Naive thymus-derived CD8-positive, alpha-beta T cell (primary cell): ENCODE data around the gene TIE1. TPM values are rescaled to one million over a fixed set of nuclear protein-coding genes. Genes with fewer than 3 reads are reported as not detected.

ENCODE experiments used
- ATAC-seq, 2 donors: fragments of 150-1000 bp; cut with Tn5 transposase in 1 of 2; sonication (Bioruptor Pico), chemical (Tn5 transposase) in 1 of 2; 1 replicate in 1 of 2; 2 replicates in 1 of 2; pipeline ENCODE4 v1.10.0; 2021; ENCODE audit warnings: mild to moderate bottlenecking in 2 of 2, moderate library complexity in 2 of 2
- POLR2A ChIA-PET: fragments of 350-600 bp; sonication (Branson Sonifier 250); formaldehyde crosslinking; loops from one replicate; lab custom pipeline; 2021; ENCODE audit warnings: antibody characterized with exemption; lab: Charles Lee
- DNase-seq, 10 donors: peaks; one replicate each; pipeline versions ENCODE4 v3.0.0 to v3.0.0-alpha.2; 2020 to 2022
- H3K27ac Mint-ChIP-seq, 10 donors: one replicate each; pipeline ENCODE4 v1.8.0; 2020 to 2022; ENCODE audit warnings: mild to moderate bottlenecking in 10 of 10, mixed read lengths in 10 of 10, moderate library complexity in 4 of 10, inconsistent platforms in 1 of 10
- H3K27me3 Mint-ChIP-seq, 5 donors: one replicate each; pipeline ENCODE4 v1.8.0; 2021 to 2022; ENCODE audit warnings: mixed read lengths in 5 of 5
- H3K36me3 Mint-ChIP-seq, 3 donors: one replicate each; pipeline ENCODE4 v1.8.0; 2020 to 2022; ENCODE audit warnings: mixed read lengths in 3 of 3, mild to moderate bottlenecking in 2 of 3, inconsistent platforms in 1 of 3
- H3K4me1 Mint-ChIP-seq, 4 donors: one replicate each; pipeline ENCODE4 v1.8.0; 2021 to 2022; ENCODE audit warnings: mixed read lengths in 4 of 4
- H3K4me3 Mint-ChIP-seq, 10 donors: one replicate each; pipeline ENCODE4 v1.8.0; 2020 to 2022; ENCODE audit warnings: mild to moderate bottlenecking in 10 of 10, mixed read lengths in 10 of 10, moderate library complexity in 6 of 10, inconsistent platforms in 1 of 10
- H3K9me3 Mint-ChIP-seq, 9 donors: one replicate each; pipeline ENCODE4 v1.8.0; 2020 to 2022; ENCODE audit warnings: mixed read lengths in 9 of 9, mild to moderate bottlenecking in 3 of 9, inconsistent platforms in 1 of 9, moderate library complexity in 1 of 9
- polyA plus RNA-seq, 3 donors: library from polyadenylated mRNA; unstranded; fragments of 300-500 nt; fragmentation: Illumina TruSeq; gene quantifications; one replicate each; pipeline ENCODE4 v1.2.3, GENCODE V29; 2021
- total RNA-seq, 8 experiments: library from RNA in 2 of 8; stranded (reverse) in 2 of 8; gene quantifications; one replicate each; pipeline ENCODE4 v1.2.3 and lab custom pipeline; 2021 to 2026

TIE1 gene
- total and polyA plus RNA-seq, 5 experiments from 2014 or later, result not detected

GRCh38 chr1:43302721-43303470 lies 2.1 kb downstream of the TIE1 start:
- peaks cover 0 to 7% (median 0%) of the 10 kb centered on the region in 5 donors for H3K27me3 Mint-ChIP-seq
- no peak for ATAC-seq
- DNase-seq, result no peak
- H3K27ac Mint-ChIP-seq, result no peak overlapping the region
- H3K9me3 Mint-ChIP-seq, result no peaks in the 10 kb centered on the region
- peaks cover 0 to 6% (median 3%) of the 10 kb centered on the region in 4 donors for H3K4me1 Mint-ChIP-seq
- POLR2A ChIA-PET, result no interaction called here
- no peak overlapping the region for H3K4me3 Mint-ChIP-seq
- H3K36me3 Mint-ChIP-seq, result no peaks in the 10 kb centered on the region

- POLR2A ChIA-PET, result no interaction called here
- Mint-ChIP-seq H3K36me3 (no peaks in the 10 kb centered on the region), H3K27me3 (peaks cover 0 to 12% (median 0%) of the 10 kb centered on the region in 5 donors), H3K27ac (no peak overlapping the region), H3K9me3 (no peaks in the 10 kb centered on the region), H3K4me3 (no peak overlapping the region), H3K4me1 (peaks cover 0 to 6% (median 4%) of the 10 kb centered on the region in 4 donors)
- DNase-seq (no peak), ATAC-seq (no peak)
These were observed 2.9 kb downstream of the TIE1 start for GRCh38 chr1:43303471-43304313.

- H3K4me1 Mint-ChIP-seq, result peaks cover 0 to 6% (median 4%) of the 10 kb centered on the region in 4 donors
- no peaks in the 10 kb centered on the region for H3K36me3 Mint-ChIP-seq
- no peak for DNase-seq
- no peak overlapping the region for H3K4me3 Mint-ChIP-seq
- peaks cover 0 to 12% (median 0%) of the 10 kb centered on the region in 5 donors for H3K27me3 Mint-ChIP-seq
- no peak for ATAC-seq
- H3K9me3 Mint-ChIP-seq, result no peaks in the 10 kb centered on the region
- peak overlapping the region in 1 of 10 donors; percentile 82 for H3K27ac Mint-ChIP-seq
- POLR2A ChIA-PET, result no interaction called here
These were observed 3.5 kb downstream of the TIE1 start for GRCh38 chr1:43304314-43304681.

- Mint-ChIP-seq H3K9me3 (no peaks in the 10 kb centered on the region), H3K27me3 (peaks cover 0 to 12% (median 0%) of the 10 kb centered on the region in 5 donors), H3K36me3 (no peaks in the 10 kb centered on the region), H3K27ac (no peak overlapping the region), H3K4me3 (no peak overlapping the region), H3K4me1 (peaks cover 0 to 6% (median 4%) of the 10 kb centered on the region in 4 donors)
- DNase-seq (no peak), ATAC-seq (no peak)
- POLR2A ChIA-PET, result no interaction called here
These were observed 4.1 kb downstream of the TIE1 start for GRCh38 chr1:43304771-43305300.

GRCh38 chr1:43305461-43305860 lies 4.7 kb downstream of the TIE1 start:
- Mint-ChIP-seq H3K9me3 (no peaks in the 10 kb centered on the region), H3K36me3 (no peaks in the 10 kb centered on the region), H3K4me3 (no peak overlapping the region), H3K27ac (no peak overlapping the region), H3K4me1 (peaks cover 0 to 6% (median 4%) of the 10 kb centered on the region in 4 donors), H3K27me3 (peaks cover 0 to 12% (median 0%) of the 10 kb centered on the region in 5 donors)
- ATAC-seq (no peak), DNase-seq (no peak)
- POLR2A ChIA-PET, result no interaction called here

GRCh38 chr1:43305926-43306687 lies 5.3 kb downstream of the TIE1 start:
- Mint-ChIP-seq H3K27ac (peak overlapping the region in 2 of 10 donors; percentile 21 to 45), H3K36me3 (no peaks in the 10 kb centered on the region), H3K9me3 (no peaks in the 10 kb centered on the region), H3K27me3 (peaks cover 0 to 12% (median 0%) of the 10 kb centered on the region in 5 donors), H3K4me3 (no peak overlapping the region), H3K4me1 (peaks cover 0 to 4% (median under 1%) of the 10 kb centered on the region in 4 donors)
- DNase-seq (no peak), ATAC-seq (no peak)
- POLR2A ChIA-PET, result no interaction called here

GRCh38 chr1:43306688-43307457 lies 6.1 kb downstream of the TIE1 start:
- no peak for DNase-seq
- H3K27ac Mint-ChIP-seq, result peak overlapping the region in 1 of 10 donors; percentile 21
- no peak overlapping the region for H3K4me3 Mint-ChIP-seq
- H3K4me1 Mint-ChIP-seq, result peaks cover 0 to 4% (median 0%) of the 10 kb centered on the region in 4 donors
- no peaks in the 10 kb centered on the region for H3K9me3 Mint-ChIP-seq
- H3K36me3 Mint-ChIP-seq, result no peaks in the 10 kb centered on the region
- no peak for ATAC-seq
- H3K27me3 Mint-ChIP-seq, result peaks cover 0 to 12% (median 0%) of the 10 kb centered on the region in 5 donors
- POLR2A ChIA-PET, result no interaction called here

GRCh38 chr1:43307458-43308158 lies 6.8 kb downstream of the TIE1 start:
- H3K4me1 Mint-ChIP-seq, result peaks cover 0 to 4% (median 0%) of the 10 kb centered on the region in 4 donors
- ATAC-seq (no peak), DNase-seq (peak in 1 of 10 donors; percentile 42)
- H3K4me3 Mint-ChIP-seq, result no peak overlapping the region
- no peaks in the 10 kb centered on the region for H3K36me3 Mint-ChIP-seq
- peaks cover 0 to 12% (median 0%) of the 10 kb centered on the region in 5 donors for H3K27me3 Mint-ChIP-seq
- POLR2A ChIA-PET, result no interaction called here
- peak overlapping the region in 1 of 10 donors; percentile 66 for H3K27ac Mint-ChIP-seq
- no peaks in the 10 kb centered on the region for H3K9me3 Mint-ChIP-seq

GRCh38 chr1:43308635-43309404 lies 8.0 kb downstream of the TIE1 start:
- peaks cover 0 to 12% (median 0%) of the 10 kb centered on the region in 5 donors for H3K27me3 Mint-ChIP-seq
- no peaks in the 10 kb centered on the region for H3K9me3 Mint-ChIP-seq
- no peak overlapping the region for H3K4me3 Mint-ChIP-seq
- no peaks in the 10 kb centered on the region for H3K36me3 Mint-ChIP-seq
- POLR2A ChIA-PET, result interaction anchor here (0.6 kb wide), 1 partner anchor 34 kb away, joined by 3 read pairs; no protein-coding TSS in a partner anchor
- DNase-seq (peak in 1 of 10 donors; percentile 40), ATAC-seq (no peak)
- peaks cover 0 to 4% (median 0%) of the 10 kb centered on the region in 4 donors for H3K4me1 Mint-ChIP-seq
- no peak overlapping the region for H3K27ac Mint-ChIP-seq

GRCh38 chr1:43309405-43310025 lies 8.7 kb downstream of the TIE1 start:
- POLR2A ChIA-PET, result no interaction called here
- no peaks in the 10 kb centered on the region for H3K36me3 Mint-ChIP-seq
- no peak for DNase-seq
- peak overlapping the region in 2 of 10 donors; percentile 23 to 57 for H3K27ac Mint-ChIP-seq
- H3K27me3 Mint-ChIP-seq, result peaks cover 0 to 8% (median 0%) of the 10 kb centered on the region in 5 donors
- H3K9me3 Mint-ChIP-seq, result no peaks in the 10 kb centered on the region
- ATAC-seq, result no peak
- peaks cover 0 to 1% (median 0%) of the 10 kb centered on the region in 4 donors for H3K4me1 Mint-ChIP-seq
- no peak overlapping the region for H3K4me3 Mint-ChIP-seq
